Breast epithelium (tissue), 4 donors: Measurements from ENCODE around the gene PPP1R12B. TPM values are rescaled to one million over a fixed set of nuclear protein-coding genes. Genes with fewer than 3 reads are reported as not detected.

Experiments
- DNase-seq, 2 donors: peaks; one replicate each; pipeline ENCODE4 v3.0.0-alpha.2; 2019; ENCODE audit warnings: low spot score in 2 of 2
- H3K27ac ChIP-seq, 2 donors: fragments of 200-600 bp; sonication (generic) in 1 of 2; one replicate each; pipeline ENCODE4 v1.5.1; 2016 to 2019; ENCODE audit warnings: mild to moderate bottlenecking in 1 of 2
- H3K27me3 ChIP-seq, 2 donors: fragments of 200-600 bp; sonication (generic) in 1 of 2; one replicate each; pipeline versions ENCODE4 v1.5.1 to v1.6.0; 2017 to 2019; ENCODE audit warnings: control low read depth in 1 of 2, mild to moderate bottlenecking in 1 of 2
- H3K36me3 ChIP-seq: fragments of 200-600 bp; one replicate; pipeline ENCODE4 v1.5.1; 2019
- H3K4me1 ChIP-seq, 2 donors: fragments of 200-600 bp; sonication (generic); one replicate each; pipeline ENCODE4 v1.5.1; 2016 to 2019; ENCODE audit warnings: control low read depth in 1 of 2
- H3K4me3 ChIP-seq, 3 donors: fragments of 200-600 bp; sonication (generic); 1 replicate in 2 of 3; 2 replicates in 1 of 3; pipeline ENCODE4 v1.5.1; 2016 to 2019; ENCODE audit warnings: mild to moderate bottlenecking in 3 of 3, moderate library complexity in 2 of 3
- H3K9me3 ChIP-seq, 2 donors: fragments of 200-600 bp; sonication (generic) in 1 of 2; one replicate each; pipeline ENCODE4 v1.5.1; 2016 to 2019; ENCODE audit warnings: control low read depth in 1 of 2
- POLR2A ChIP-seq: fragments of 450-650 bp; IDR thresholded peaks from one replicate; pipeline ENCODE4 v1.6.1; 2016; ENCODE audit warnings: antibody characterized with exemption, mild to moderate bottlenecking, moderate library complexity
- POLR2AphosphoS5 ChIP-seq, 3 donors: sonication (generic); formaldehyde crosslinking; IDR thresholded peaks; one replicate each; pipeline ENCODE4 v1.6.1; 2017; ENCODE audit warnings: antibody characterized with exemption in 3 of 3
- intact Hi-C: fragments of 100-400 bp; cut with DNase I; formaldehyde crosslinking; loops from one replicate; pipeline ENCODE4 v1.15.1; 2023; ENCODE audit warnings: low total_unique reads
- total RNA-seq, 3 donors: library from RNA; depleted of rRNA; stranded (reverse); fragments of >200 nt; gene quantifications; one replicate each; pipeline ENCODE4 v1.1.0, GENCODE V29; 2016
- TF ChIP-seq, protein P1 (sequence below), 3 donors: fragments of 450-650 bp; IDR thresholded peaks; one replicate each; pipeline ENCODE4 v1.5.1; 2016 to 2017; ENCODE audit warnings: antibody characterized with exemption in 3 of 3, mild to moderate bottlenecking in 3 of 3, moderate library complexity in 3 of 3

The PPP1R12B gene
- total RNA-seq, 3 donors from 2014 or later = 76.4 to 123 (median 90.7) TPM

GRCh38 chr1:202568826-202569225 lies 220.3 kb downstream of the PPP1R12B start:
- Histone ChIP-seq H3K27me3 (no peaks in the 10 kb centered on the region), H3K9me3 (no peaks in the 10 kb centered on the region), H3K4me3 (no peak overlapping the region), H3K27ac (peak overlapping the region; percentile 21 to 65), H3K36me3 (no peaks in the 10 kb centered on the region), H3K4me1 (peaks cover 0 to 3% of the 10 kb centered on the region in 2 donors)
- intact Hi-C loops = no loop called here
- no peak for DNase-seq
- TF ChIP-seq, protein P1, sequence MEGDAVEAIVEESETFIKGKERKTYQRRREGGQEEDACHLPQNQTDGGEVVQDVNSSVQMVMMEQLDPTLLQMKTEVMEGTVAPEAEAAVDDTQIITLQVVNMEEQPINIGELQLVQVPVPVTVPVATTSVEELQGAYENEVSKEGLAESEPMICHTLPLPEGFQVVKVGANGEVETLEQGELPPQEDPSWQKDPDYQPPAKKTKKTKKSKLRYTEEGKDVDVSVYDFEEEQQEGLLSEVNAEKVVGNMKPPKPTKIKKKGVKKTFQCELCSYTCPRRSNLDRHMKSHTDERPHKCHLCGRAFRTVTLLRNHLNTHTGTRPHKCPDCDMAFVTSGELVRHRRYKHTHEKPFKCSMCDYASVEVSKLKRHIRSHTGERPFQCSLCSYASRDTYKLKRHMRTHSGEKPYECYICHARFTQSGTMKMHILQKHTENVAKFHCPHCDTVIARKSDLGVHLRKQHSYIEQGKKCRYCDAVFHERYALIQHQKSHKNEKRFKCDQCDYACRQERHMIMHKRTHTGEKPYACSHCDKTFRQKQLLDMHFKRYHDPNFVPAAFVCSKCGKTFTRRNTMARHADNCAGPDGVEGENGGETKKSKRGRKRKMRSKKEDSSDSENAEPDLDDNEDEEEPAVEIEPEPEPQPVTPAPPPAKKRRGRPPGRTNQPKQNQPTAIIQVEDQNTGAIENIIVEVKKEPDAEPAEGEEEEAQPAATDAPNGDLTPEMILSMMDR (IDR thresholded peaks at IDR 0.05) = no peak
- TF ChIP-seq POLR2AphosphoS5 (IDR thresholded peaks at IDR 0.05) = no peak
- no peak for TF ChIP-seq POLR2A

GRCh38 chr1:202569393-202570322 lies 221.2 kb downstream of the PPP1R12B start:
- no peaks in the 10 kb centered on the region for H3K36me3 ChIP-seq

GRCh38 chr1:202571719-202572339 lies 223.3 kb downstream of the PPP1R12B start:
- H3K4me1 ChIP-seq = peaks cover 0 to 10% of the 10 kb centered on the region in 2 donors

More at GRCh38 chr1:202569393-202570322, 221.2 kb downstream of the PPP1R12B start:
- intact Hi-C loops = no loop called here
- H3K9me3 ChIP-seq = no peaks in the 10 kb centered on the region
- peak overlapping the region; percentile 21 to 65 for H3K27ac ChIP-seq
- H3K4me1 ChIP-seq = peaks cover 0 to 3% of the 10 kb centered on the region in 2 donors
- H3K27me3 ChIP-seq = no peaks in the 10 kb centered on the region
- no peak overlapping the region for H3K4me3 ChIP-seq
- TF ChIP-seq POLR2AphosphoS5 (IDR thresholded peaks at IDR 0.05) (no peak), POLR2A (no peak)
- TF ChIP-seq, protein P1 (IDR thresholded peaks at IDR 0.05) = no peak
- DNase-seq = no peak

GRCh38 chr1:202572867-202573266 lies 224.4 kb downstream of the PPP1R12B start:
- intact Hi-C loops = no loop called here
- no peaks in the 10 kb centered on the region for H3K9me3 ChIP-seq
- no peak for DNase-seq
- peak overlapping the region in 1 of 2 donors; percentile 4 for H3K27ac ChIP-seq
- no peaks in the 10 kb centered on the region for H3K27me3 ChIP-seq
- peaks cover 0 to 19% of the 10 kb centered on the region in 2 donors for H3K4me1 ChIP-seq
- TF ChIP-seq POLR2A = no peak
- no peak for TF ChIP-seq POLR2AphosphoS5 (IDR thresholded peaks at IDR 0.05)
- no peaks in the 10 kb centered on the region for H3K36me3 ChIP-seq
- H3K4me3 ChIP-seq = no peak overlapping the region

More at GRCh38 chr1:202571719-202572339, 223.3 kb downstream of the PPP1R12B start:
- H3K27ac ChIP-seq = no peak overlapping the region
- no peak overlapping the region for H3K4me3 ChIP-seq
- DNase-seq = no peak
- H3K9me3 ChIP-seq = no peaks in the 10 kb centered on the region
- intact Hi-C loops = no loop called here
- no peak for TF ChIP-seq POLR2A
- TF ChIP-seq, protein P1 (IDR thresholded peaks at IDR 0.05) = peak; percentile 9 to 55 (median 42)
- no peaks in the 10 kb centered on the region for H3K27me3 ChIP-seq
- no peaks in the 10 kb centered on the region for H3K36me3 ChIP-seq

GRCh38 chr1:202575918-202576653 lies 227.6 kb downstream of the PPP1R12B start:
- Histone ChIP-seq H3K4me1 (peaks cover 0 to 24% of the 10 kb centered on the region in 2 donors), H3K9me3 (no peaks in the 10 kb centered on the region), H3K27ac (peak overlapping the region; percentile 78 to 82), H3K27me3 (no peaks in the 10 kb centered on the region), H3K36me3 (no peaks in the 10 kb centered on the region), H3K4me3 (no peak overlapping the region)
- intact Hi-C loops = no loop called here
- TF ChIP-seq POLR2AphosphoS5 (IDR thresholded peaks at IDR 0.05) (no peak), POLR2A (no peak)
- TF ChIP-seq, protein P1 (IDR thresholded peaks at IDR 0.05) = no peak
- DNase-seq = no peak
